HG03025 (cell line): ENCODE measurements around the gene ARHGEF33.

ENCODE experiments used
- ATAC-seq: cut with Tn5 transposase; IDR thresholded peaks from one replicate; pipeline ENCODE4 v1.9.1; 2021; ENCODE audit warnings: mild to moderate bottlenecking, moderate library complexity; ENCODE audit not compliant: unreplicated experiment, low FRiP score

ARHGEF33 gene

GRCh38 chr2:39007875-39008504 is 118.3 kb downstream of the ARHGEF33 start:
- no peak for ATAC-seq

- no peak for ATAC-seq
These were observed 119.0 kb downstream of the ARHGEF33 start for GRCh38 chr2:39008665-39009064.

GRCh38 chr2:39013871-39014270 is 124.2 kb downstream of the ARHGEF33 start:
- no peak for ATAC-seq

- ATAC-seq: no peak
These were observed 125.7 kb downstream of the ARHGEF33 start for GRCh38 chr2:39015424-39015823.

GRCh38 chr2:39017334-39017733 is 127.7 kb downstream of the ARHGEF33 start:
- ATAC-seq: no peak

- ATAC-seq: no peak
These were observed 129.0 kb downstream of the ARHGEF33 start for GRCh38 chr2:39018638-39019037.

GRCh38 chr2:39020383-39020782 is 130.7 kb downstream of the ARHGEF33 start:
- no peak for ATAC-seq

- ATAC-seq: no peak
These were observed 133.1 kb downstream of the ARHGEF33 start for GRCh38 chr2:39022642-39023235.

GRCh38 chr2:39023649-39024048 is 134.0 kb downstream of the ARHGEF33 start:
- ATAC-seq: no peak

GRCh38 chr2:39024833-39025232 is 135.2 kb downstream of the ARHGEF33 start:
- no peak for ATAC-seq
